ENCODE results near the gene TYRO3.

The TYRO3 gene

GRCh38 chr15:41594801-41595746 lies 36.1 kb downstream of the TYRO3 start:
- Mint-ChIP-seq H3K9me3 (no peaks in the 10 kb centered on the region), H3K4me1 (no peaks in the 10 kb centered on the region), H3K27me3 (peaks cover 8% of the 10 kb centered on the region), H3K4me3 (no peak overlapping the region), H3K27ac (no peak overlapping the region), H3K36me3 (ENCODE audit: low read depth) (no peaks in the 10 kb centered on the region)
- no peak for ATAC-seq
- no peak for DNase-seq

- no peaks in the 10 kb centered on the region for H3K4me1 Mint-ChIP-seq
- H3K36me3 Mint-ChIP-seq (ENCODE audit: low read depth) = no peaks in the 10 kb centered on the region
- H3K27me3 Mint-ChIP-seq = peaks cover 8% of the 10 kb centered on the region
- H3K9me3 Mint-ChIP-seq = no peaks in the 10 kb centered on the region
- ATAC-seq (no peak), DNase-seq (no peak)
- no peak overlapping the region for H3K27ac Mint-ChIP-seq
- H3K4me3 Mint-ChIP-seq = no peak overlapping the region
Observed at GRCh38 chr15:41596972-41597371, 38.0 kb downstream of the TYRO3 start.

- ATAC-seq (no peak), DNase-seq (no peak)
- no peaks in the 10 kb centered on the region for H3K9me3 Mint-ChIP-seq
- H3K27ac Mint-ChIP-seq = no peak overlapping the region
- no peak overlapping the region for H3K4me3 Mint-ChIP-seq
- H3K4me1 Mint-ChIP-seq = no peaks in the 10 kb centered on the region
- peaks cover 7% of the 10 kb centered on the region for H3K27me3 Mint-ChIP-seq
- no peaks in the 10 kb centered on the region for H3K36me3 Mint-ChIP-seq (ENCODE audit: low read depth)
Observed at GRCh38 chr15:41597787-41598186, 38.8 kb downstream of the TYRO3 start.

- no peak overlapping the region for H3K27ac Mint-ChIP-seq
- no peak overlapping the region for H3K4me3 Mint-ChIP-seq
- peaks cover 10% of the 10 kb centered on the region for H3K27me3 Mint-ChIP-seq
- DNase-seq (no peak), ATAC-seq (no peak)
- H3K36me3 Mint-ChIP-seq (ENCODE audit: low read depth) = no peaks in the 10 kb centered on the region
- no peaks in the 10 kb centered on the region for H3K9me3 Mint-ChIP-seq
- H3K4me1 Mint-ChIP-seq = peaks cover 6% of the 10 kb centered on the region
Observed at GRCh38 chr15:41599061-41599460, 40.0 kb downstream of the TYRO3 start.

GRCh38 chr15:41603411-41603935 lies 44.5 kb downstream of the TYRO3 start:
- no peak overlapping the region for H3K4me3 Mint-ChIP-seq
- H3K9me3 Mint-ChIP-seq = no peaks in the 10 kb centered on the region
- no peak for DNase-seq
- H3K4me1 Mint-ChIP-seq = peaks cover 11% of the 10 kb centered on the region
- no peaks in the 10 kb centered on the region for H3K36me3 Mint-ChIP-seq (ENCODE audit: low read depth)
- no peak for ATAC-seq
- peaks cover 19% of the 10 kb centered on the region for H3K27me3 Mint-ChIP-seq
- no peak overlapping the region for H3K27ac Mint-ChIP-seq

GRCh38 chr15:41603941-41604911 lies 45.2 kb downstream of the TYRO3 start:
- Mint-ChIP-seq H3K4me3 (peak overlapping the region; percentile 63), H3K36me3 (ENCODE audit: low read depth) (no peaks in the 10 kb centered on the region), H3K4me1 (peaks cover 11% of the 10 kb centered on the region), H3K9me3 (no peaks in the 10 kb centered on the region), H3K27me3 (peaks cover 18% of the 10 kb centered on the region), H3K27ac (no peak overlapping the region)
- ATAC-seq (peak; percentile 97), DNase-seq (peak; percentile 56)

GRCh38 chr15:41605566-41605965 lies 46.6 kb downstream of the TYRO3 start:
- Mint-ChIP-seq H3K27me3 (peaks cover 19% of the 10 kb centered on the region), H3K27ac (no peak overlapping the region), H3K36me3 (ENCODE audit: low read depth) (no peaks in the 10 kb centered on the region), H3K9me3 (no peaks in the 10 kb centered on the region), H3K4me3 (no peak overlapping the region), H3K4me1 (peaks cover 11% of the 10 kb centered on the region)
- no peak for DNase-seq
- ATAC-seq = no peak

- Mint-ChIP-seq H3K27ac (no peak overlapping the region), H3K36me3 (ENCODE audit: low read depth) (no peaks in the 10 kb centered on the region), H3K9me3 (no peaks in the 10 kb centered on the region), H3K4me1 (peaks cover 11% of the 10 kb centered on the region), H3K4me3 (no peak overlapping the region), H3K27me3 (peaks cover 19% of the 10 kb centered on the region)
- no peak for DNase-seq
- no peak for ATAC-seq
Observed at GRCh38 chr15:41606997-41607396, 48.0 kb downstream of the TYRO3 start.

GRCh38 chr15:41609123-41609522 lies 50.1 kb downstream of the TYRO3 start:
- H3K27ac Mint-ChIP-seq = no peak overlapping the region
- DNase-seq = no peak

GRCh38 chr15:41610048-41610447 lies 51.0 kb downstream of the TYRO3 start:
- no peaks in the 10 kb centered on the region for H3K36me3 Mint-ChIP-seq (ENCODE audit: low read depth)
- H3K4me1 Mint-ChIP-seq = no peaks in the 10 kb centered on the region
- no peak overlapping the region for H3K27ac Mint-ChIP-seq
- H3K4me3 Mint-ChIP-seq = no peak overlapping the region
- no peak for DNase-seq
- H3K27me3 Mint-ChIP-seq = peaks cover 8% of the 10 kb centered on the region
- ATAC-seq = no peak
- no peaks in the 10 kb centered on the region for H3K9me3 Mint-ChIP-seq

More at GRCh38 chr15:41609123-41609522, 50.1 kb downstream of the TYRO3 start:
- no peaks in the 10 kb centered on the region for H3K36me3 Mint-ChIP-seq (ENCODE audit: low read depth)
- H3K4me3 Mint-ChIP-seq = no peak overlapping the region
- no peak for ATAC-seq
- peaks cover 5% of the 10 kb centered on the region for H3K4me1 Mint-ChIP-seq
- peaks cover 12% of the 10 kb centered on the region for H3K27me3 Mint-ChIP-seq
- no peaks in the 10 kb centered on the region for H3K9me3 Mint-ChIP-seq

GRCh38 chr15:41620536-41621199 lies 61.7 kb downstream of the TYRO3 start:
- no peak for ATAC-seq
- Mint-ChIP-seq H3K27ac (peak overlapping the region; percentile 69), H3K4me3 (peak overlapping the region; percentile 76), H3K36me3 (ENCODE audit: low read depth) (no peaks in the 10 kb centered on the region), H3K4me1 (peaks cover 22% of the 10 kb centered on the region), H3K27me3 (peaks cover 7% of the 10 kb centered on the region), H3K9me3 (peaks cover 7% of the 10 kb centered on the region)
- DNase-seq = no peak

- peak; percentile 79 for DNase-seq
- Mint-ChIP-seq H3K4me3 (peak overlapping the region; percentile 76), H3K4me1 (peaks cover 22% of the 10 kb centered on the region), H3K27me3 (peaks cover 7% of the 10 kb centered on the region), H3K27ac (peak overlapping the region; percentile 69), H3K9me3 (peaks cover 7% of the 10 kb centered on the region), H3K36me3 (ENCODE audit: low read depth) (no peaks in the 10 kb centered on the region)
- peak; percentile 88 for ATAC-seq
Observed at GRCh38 chr15:41621200-41622193, 62.5 kb downstream of the TYRO3 start.

GRCh38 chr15:41622901-41623300 lies 63.9 kb downstream of the TYRO3 start:
- no peak overlapping the region for H3K4me3 Mint-ChIP-seq
- H3K27ac Mint-ChIP-seq = no peak overlapping the region
- no peaks in the 10 kb centered on the region for H3K36me3 Mint-ChIP-seq (ENCODE audit: low read depth)
- H3K9me3 Mint-ChIP-seq = peaks cover 7% of the 10 kb centered on the region
- peaks cover 7% of the 10 kb centered on the region for H3K27me3 Mint-ChIP-seq
- DNase-seq (no peak), ATAC-seq (no peak)
- H3K4me1 Mint-ChIP-seq = peaks cover 22% of the 10 kb centered on the region
